SK-N-SH (cell line): ENCODE results near the gene VGLL4. TPM values are rescaled to one million over a fixed set of nuclear protein-coding genes. Genes with fewer than 3 reads are reported as not detected.

ENCODE experiments used
- CTCF ChIA-PET: fragments of 300-600, 350-600 bp; formaldehyde crosslinking; extraction: SDS; loops from one replicate; lab custom pipeline; 2021; lab: Yijun Ruan, JAX
- POLR2A ChIA-PET: fragments of 350-600 bp; sonication (Branson Sonifier 250); formaldehyde crosslinking; extraction: SDS; loops from one replicate; lab custom pipeline; 2020; ENCODE audit warnings: antibody characterized with exemption, inconsistent platforms; lab: Yijun Ruan, JAX
- DNase-seq: peaks from one replicate; pipeline ENCODE4 v3.0.0; 2012
- H2AFZ ChIP-seq: fragments of 200-600 bp; sonication (generic); 2 replicates; pipeline ENCODE4 v1.8.1; 2016; ENCODE audit warnings: antibody characterized with exemption, mild to moderate bottlenecking, low read depth
- H3F3A ChIP-seq: fragments of 200-600 bp; sonication (generic); replicated peaks from 2 replicates; pipeline ENCODE3; 2016; ENCODE audit warnings: antibody characterized with exemption, mild to moderate bottlenecking; ENCODE audit not compliant: insufficient read depth
- H3K27ac ChIP-seq, 2 experiments: fragments of 200-500 bp in 1 of 2; fragments of 200-600 bp in 1 of 2; sonication (Bioruptor generic) in 1 of 2; sonication (generic), shearing (Covaris generic) in 1 of 2; 2 replicates each; pipeline versions ENCODE4 v1.5.1 to v1.6.1; 2014 to 2016; ENCODE audit warnings: low read depth in 2 of 2, inconsistent platforms in 1 of 2, low read length in 1 of 2, mild to moderate bottlenecking in 1 of 2, mixed read lengths in 1 of 2
- H3K27me3 ChIP-seq: fragments of 200-600 bp; sonication (generic), shearing (Covaris generic); 2 replicates; pipeline ENCODE4 v1.6.1; 2016; ENCODE audit warnings: mixed run types; ENCODE audit not compliant: insufficient read depth
- H3K36me3 ChIP-seq, 2 experiments: fragments of 200-500 bp in 1 of 2; fragments of 200-600 bp in 1 of 2; sonication (Bioruptor generic) in 1 of 2; sonication (generic) in 1 of 2; replicated peaks in 1 of 2; 2 replicates each; pipeline versions ENCODE3 to v1.5.1; 2014 to 2016; ENCODE audit warnings: low read length in 1 of 2, mild to moderate bottlenecking in 1 of 2; ENCODE audit not compliant: insufficient read depth in 2 of 2, control insufficient read depth in 1 of 2
- H3K4me1 ChIP-seq, 2 experiments: fragments of 200-500 bp in 1 of 2; fragments of 200-600 bp in 1 of 2; sonication (Bioruptor generic) in 1 of 2; sonication (generic), shearing (Covaris generic) in 1 of 2; 2 replicates each; pipeline versions ENCODE4 v1.5.1 to v1.6.1; 2014 to 2016; ENCODE audit warnings: low read depth in 1 of 2, low read length in 1 of 2, mixed run types in 1 of 2; ENCODE audit not compliant: insufficient read depth in 2 of 2, control insufficient read depth in 1 of 2
- H3K4me2 ChIP-seq: fragments of 200-600 bp; sonication (generic), shearing (Covaris generic); 2 replicates; pipeline ENCODE4 v1.6.1; 2017; ENCODE audit warnings: mixed run types
- H3K4me3 ChIP-seq, 2 experiments: fragments of 200-500 bp in 1 of 2; fragments of 200-600 bp in 1 of 2; sonication (Bioruptor generic) in 1 of 2; sonication (generic), shearing (Covaris generic) in 1 of 2; 2 replicates each; pipeline versions ENCODE4 v1.5.1 to v1.8.1; 2014 to 2016; ENCODE audit warnings: low read depth in 2 of 2, inconsistent platforms in 1 of 2, low read length in 1 of 2, mild to moderate bottlenecking in 1 of 2, mixed read lengths in 1 of 2, moderate library complexity in 1 of 2
- H3K79me2 ChIP-seq: fragments of 200-600 bp; sonication (generic); 2 replicates; pipeline ENCODE4 v1.8.1; 2017; ENCODE audit warnings: mild to moderate bottlenecking; ENCODE audit not compliant: insufficient read depth
- H3K9ac ChIP-seq: fragments of 200-600 bp; sonication (generic); 2 replicates; pipeline ENCODE4 v1.6.1; 2017; ENCODE audit warnings: mixed run types
- H3K9me2 ChIP-seq: fragments of 200-600 bp; sonication (generic); 2 replicates; pipeline ENCODE4 v1.6.1; 2017; ENCODE audit warnings: mixed run types
- H3K9me3 ChIP-seq: fragments of 200-600 bp; sonication (generic); 2 replicates; pipeline ENCODE4 v1.6.1; 2017; ENCODE audit warnings: mixed run types, mild to moderate bottlenecking, moderate library complexity
- H4K20me1 ChIP-seq: fragments of 200-600 bp; sonication (generic); 2 replicates; pipeline ENCODE4 v1.6.1; 2017; ENCODE audit warnings: mild to moderate bottlenecking, mixed run types; ENCODE audit not compliant: insufficient read depth
- CTCF ChIP-seq: fragments of 200-600 bp; sonication (generic); IDR thresholded peaks from 2 replicates; pipeline ENCODE4 v1.6.1; 2017; ENCODE audit warnings: antibody characterized with exemption, mild to moderate bottlenecking, moderate library complexity
- ELF1 ChIP-seq: IDR thresholded peaks from 2 replicates; pipeline ENCODE4 v1.4.0; 2012
- EP300 ChIP-seq, 2 experiments: IDR thresholded peaks; 2 replicates each; pipeline versions ENCODE4 v1.4.0 to v1.6.1; 2012; ENCODE audit warnings: borderline replicate concordance in 1 of 2, low read depth in 1 of 2, low read length in 1 of 2
- EZH2phosphoT487 ChIP-seq: fragments of 200-600 bp; sonication (generic); IDR thresholded peaks from 2 replicates; pipeline ENCODE4 v1.6.1; 2017; ENCODE audit warnings: low read depth, mixed run types, mild to moderate bottlenecking, antibody characterized with exemption, moderate library complexity, borderline replicate concordance
- FOSL2 ChIP-seq: IDR thresholded peaks from 2 replicates; pipeline ENCODE4 v1.4.0; 2012; ENCODE audit warnings: low read depth, mild to moderate bottlenecking, moderate library complexity, borderline replicate concordance
- FOXM1 ChIP-seq: IDR thresholded peaks from 2 replicates; pipeline ENCODE4 v1.4.0; 2012; ENCODE audit warnings: low read depth, mild to moderate bottlenecking
- GABPA ChIP-seq: IDR thresholded peaks from 2 replicates; pipeline ENCODE4 v1.4.0; 2012; ENCODE audit warnings: low read depth, mild to moderate bottlenecking
- GATA2 ChIP-seq: sonication (generic); formaldehyde crosslinking; IDR thresholded peaks from 2 replicates; pipeline ENCODE4 v1.5.0; 2020; ENCODE audit warnings: mild to moderate bottlenecking, missing genetic modification reagents
- MXI1 ChIP-seq: IDR thresholded peaks from 2 replicates; pipeline ENCODE4 v1.6.1; 2012; ENCODE audit warnings: mild to moderate bottlenecking, low read depth, low read length, improper control_type of control experiment
- NRF1 ChIP-seq: IDR thresholded peaks from 2 replicates; pipeline ENCODE4 v1.6.1; 2012; ENCODE audit warnings: low read depth, mild to moderate bottlenecking, low read length
- RAD21 ChIP-seq: IDR thresholded peaks from 2 replicates; pipeline ENCODE4 v1.6.1; 2012; ENCODE audit warnings: mild to moderate bottlenecking, low read length
- RCOR1 ChIP-seq: fragments of 150-350 bp; IDR thresholded peaks from 2 replicates; pipeline ENCODE4 v1.6.1; 2017; ENCODE audit warnings: antibody characterized with exemption, low read length
- REST ChIP-seq: IDR thresholded peaks from 2 replicates; pipeline ENCODE4 v1.6.1; 2012; ENCODE audit warnings: mild to moderate bottlenecking, low read depth, low read length, moderate library complexity
- SIN3A ChIP-seq: IDR thresholded peaks from 2 replicates; pipeline ENCODE4 v1.6.1; 2012; ENCODE audit warnings: low read depth, mild to moderate bottlenecking, low read length, moderate library complexity, borderline replicate concordance
- TAF1 ChIP-seq: IDR thresholded peaks from 2 replicates; pipeline ENCODE4 v1.6.1; 2012; ENCODE audit warnings: low read depth, mild to moderate bottlenecking, low read length, moderate library complexity, borderline replicate concordance
- TCF12 ChIP-seq: IDR thresholded peaks from 2 replicates; pipeline ENCODE4 v1.4.0; 2012
- USF1 ChIP-seq: IDR thresholded peaks from 2 replicates; pipeline ENCODE4 v1.4.0; 2012; ENCODE audit warnings: low read depth, borderline replicate concordance
- USF2 ChIP-seq: fragments of 150-350 bp; IDR thresholded peaks from 2 replicates; pipeline ENCODE4 v1.6.1; 2017; ENCODE audit warnings: antibody characterized with exemption, low read length, low read depth, borderline replicate concordance
- YY1 ChIP-seq: IDR thresholded peaks from 2 replicates; pipeline ENCODE4 v1.4.0; 2012; ENCODE audit warnings: low read depth, mild to moderate bottlenecking
- ZBTB33 ChIP-seq: IDR thresholded peaks from 2 replicates; pipeline ENCODE4 v1.4.0; 2012; ENCODE audit warnings: low read depth, borderline replicate concordance
- WGBS: methylation state at CpG from one replicate; pipeline ENCODE4 v1.1.6; 2017; ENCODE audit warnings: low lambda C conversion rate; 5-methylcytosine and 5-hydroxymethylcytosine counted together
- polyA plus RNA-seq, 3 experiments: library from polyadenylated mRNA; depleted of rRNA; stranded (reverse); fragments of >200 nt; gene quantifications; 2 replicates each; pipeline ENCODE4 v1.2.3, GENCODE V29; 2012

The VGLL4 gene
- polyA plus RNA-seq, 1 of the 3 experiments (the other 2 are of a cell fraction) = 48.9 TPM

- Histone ChIP-seq H3K79me2 (peaks cover 100% of the 10 kb centered on the region), H3K9ac (no peak overlapping the region), H3K27me3 (no peaks in the 10 kb centered on the region), H3K9me3 (no peaks in the 10 kb centered on the region), H3K36me3 (peaks cover 2 to 4% of the 10 kb centered on the region in 2 experiments), H4K20me1 (peaks cover 100% of the 10 kb centered on the region), H3K9me2 (no peaks in the 10 kb centered on the region), H3K4me2 (no peak overlapping the region), H3F3A (peaks cover 11% of the 10 kb centered on the region), H2AFZ (no peak overlapping the region), H3K4me1 (peaks cover 20 to 58% of the 10 kb centered on the region in 2 experiments; a peak in 2 of 4 replicates), H3K4me3 (no peak overlapping the region), H3K27ac (no peak overlapping the region; a peak in 1 of 4 replicates)
- no peak for DNase-seq
- CTCF ChIA-PET = interaction anchor here (0.6 to 1.1 kb wide), 2 partner anchors 13 to 130 kb away, joined by 3 to 4 read pairs; no protein-coding TSS in a partner anchor
- POLR2A ChIA-PET = interaction anchor here (0.6 kb wide), 1 partner anchor 25 kb away, joined by 3 read pairs; no protein-coding TSS in a partner anchor
- no peak for TF ChIP-seq TAF1
- TF ChIP-seq USF2 = no peak
- no peak for TF ChIP-seq GABPA
- TF ChIP-seq EP300 (IDR thresholded peaks at IDR 0.05; ENCODE audit: borderline replicate concordance in 1 of 2, low read depth in 1 of 2, low read length in 1 of 2) = no peak
- TF ChIP-seq CTCF = no peak
- TF ChIP-seq TCF12 = no peak
- no peak for TF ChIP-seq ZBTB33
- TF ChIP-seq ELF1 = no peak
- no peak for TF ChIP-seq FOSL2
- no peak for TF ChIP-seq NRF1
- no peak for TF ChIP-seq EZH2phosphoT487
- TF ChIP-seq REST = no peak
- TF ChIP-seq SIN3A = no peak
- TF ChIP-seq MXI1 = no peak
- no peak for TF ChIP-seq RCOR1
- no peak for TF ChIP-seq RAD21
- no peak for TF ChIP-seq YY1
- no peak for TF ChIP-seq FOXM1
- TF ChIP-seq USF1 = no peak
- no peak for TF ChIP-seq GATA2
- WGBS = 95% methylated on average over 7 of the region's 9 CpGs
Observed at GRCh38 chr3:11612515-11613188, 31.1 kb downstream of the VGLL4 start.
